AG04450 (cell line): ENCODE data around the gene CCDC91. TPM values are rescaled to one million over a fixed set of nuclear protein-coding genes. Genes with fewer than 3 reads are reported as not detected.

ENCODE experiments used
- CTCF ChIA-PET: fragments of 300-600, 350-600 bp; formaldehyde crosslinking; extraction: SDS; loops from one replicate; lab custom pipeline; 2022; ENCODE audit warnings: antibody characterized with exemption, inconsistent platforms; lab: Charles Lee
- POLR2A ChIA-PET: fragments of 350-600 bp; formaldehyde crosslinking; extraction: SDS; loops from one replicate; lab custom pipeline; 2021; ENCODE audit warnings: antibody characterized with exemption, inconsistent platforms; lab: Yijun Ruan, JAX
- DNase-seq: peaks from one replicate; pipeline ENCODE4 v3.0.0-alpha.2; 2011; ENCODE audit warnings: low read depth, low spot score
- H3K27ac ChIP-seq: one replicate; pipeline ENCODE4 v1.5.1; 2012; ENCODE audit warnings: low read depth, low read length, control low read depth
- H3K27me3 ChIP-seq: one replicate; pipeline ENCODE4 v1.6.0; 2012; ENCODE audit warnings: low read length; ENCODE audit not compliant: control insufficient read depth, insufficient read depth
- H3K4me3 ChIP-seq: 2 replicates; pipeline ENCODE4 v1.5.1; 2011; ENCODE audit warnings: mild to moderate bottlenecking, low read depth, low read length, control low read depth
- H3K9me3 ChIP-seq: 2 replicates; pipeline ENCODE4 v1.5.1; 2012; ENCODE audit warnings: low read length; ENCODE audit not compliant: control insufficient read depth, insufficient read depth
- CTCF ChIP-seq: IDR thresholded peaks from 2 replicates; pipeline ENCODE4 v1.5.1; 2011; ENCODE audit warnings: low read depth, low read length, control low read depth, inconsistent platforms
- polyA plus RNA-seq: library from polyadenylated mRNA; depleted of rRNA; stranded (reverse); fragments of >200 nt; gene quantifications from 2 replicates; pipeline ENCODE4 v1.2.3, GENCODE V29; 2011

The CCDC91 gene
- polyA plus RNA-seq, 1 experiment: 21.0 TPM

DNA sequence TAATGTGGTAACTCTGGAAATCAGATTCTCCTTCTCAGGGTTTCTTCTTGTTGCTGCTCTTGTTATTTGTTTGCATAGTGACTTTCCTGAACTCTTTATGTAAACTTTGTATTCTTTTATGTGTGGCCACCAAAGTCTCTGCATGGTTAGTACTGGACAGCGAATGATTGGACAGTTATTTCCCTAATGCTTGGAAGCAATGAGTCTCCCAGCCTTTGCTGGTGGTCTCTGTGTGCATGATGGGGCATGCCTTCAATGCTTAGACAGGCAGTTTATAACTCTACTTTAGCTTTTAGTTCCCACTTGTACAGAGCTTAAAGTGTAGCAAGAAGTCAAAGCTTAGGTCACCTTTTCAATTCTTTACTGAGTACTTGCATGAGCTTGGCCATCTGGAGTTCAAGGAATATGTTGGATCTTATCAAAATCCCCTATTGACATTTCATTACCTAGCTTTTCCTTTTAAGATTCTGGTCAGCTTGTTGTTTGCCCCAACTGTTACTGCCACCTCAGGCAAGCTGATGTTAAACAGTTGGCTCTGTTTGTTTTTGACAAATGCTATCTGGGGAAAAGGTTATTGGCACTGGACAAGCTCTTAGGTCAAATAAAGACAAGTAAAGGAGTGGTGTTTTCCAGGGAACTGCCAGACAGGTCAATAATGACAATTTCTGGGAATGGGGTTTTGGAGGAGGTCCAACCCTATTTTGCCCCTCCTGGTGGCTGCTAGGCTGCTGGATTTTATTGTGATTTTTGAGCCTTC is 12.3 kb downstream of the CCDC91 start:
- no peak for TF ChIP-seq CTCF
- ChIA-PET CTCF (no interaction called here), POLR2A (no interaction called here)
- no peak for DNase-seq
- no peaks in the 10 kb centered on the region for H3K27me3 ChIP-seq
- H3K9me3 ChIP-seq: peaks cover 6% of the 10 kb centered on the region; the same call in 1 of the 2 replicates
- H3K27ac ChIP-seq: no peak overlapping the region
- H3K4me3 ChIP-seq: no peak overlapping the region

DNA sequence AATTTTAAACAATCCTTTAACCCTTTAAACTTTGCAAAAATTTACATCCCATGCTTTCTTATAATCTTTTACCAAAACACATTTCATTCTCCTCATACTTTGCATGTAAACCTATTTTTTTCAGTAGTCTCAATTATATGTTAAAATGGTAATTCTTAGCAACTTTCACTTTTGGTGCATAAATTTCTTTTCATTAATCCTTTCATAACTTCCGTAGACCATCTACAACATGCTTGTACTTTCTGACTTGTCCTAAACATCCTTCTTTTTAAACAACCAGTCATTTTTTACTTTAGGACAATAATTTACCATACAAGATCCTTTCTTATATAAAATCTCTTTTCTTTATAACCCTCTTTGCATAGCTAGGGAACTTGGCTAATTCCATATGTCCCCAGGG is 19.5 kb downstream of the CCDC91 start:
- Histone ChIP-seq H3K4me3 (no peak overlapping the region), H3K9me3 (peaks cover 10% of the 10 kb centered on the region), H3K27ac (no peak overlapping the region), H3K27me3 (no peaks in the 10 kb centered on the region)
- DNase-seq: no peak
- ChIA-PET POLR2A (no interaction called here), CTCF (no interaction called here)
- TF ChIP-seq CTCF: no peak

DNA sequence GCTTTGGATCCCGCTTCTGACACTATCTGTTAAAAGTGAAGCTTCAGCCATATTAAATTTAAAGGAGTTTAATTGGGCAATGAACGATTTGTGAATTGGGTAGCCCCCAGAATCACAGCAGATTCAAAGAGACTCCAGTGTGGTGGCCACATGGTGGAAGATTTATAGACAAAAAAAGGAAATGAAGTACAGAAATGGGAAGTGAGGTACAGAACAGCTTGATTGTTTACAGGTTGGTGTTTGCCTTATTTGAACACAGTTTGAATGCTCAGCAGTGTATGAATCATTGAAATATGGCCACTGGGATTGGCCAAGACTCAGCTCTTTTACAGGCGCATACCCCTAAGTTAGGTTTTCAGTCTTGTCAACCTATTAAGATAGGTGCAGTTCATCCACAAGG is 21.9 kb downstream of the CCDC91 start:
- ChIA-PET CTCF (no interaction called here), POLR2A (no interaction called here)
- Histone ChIP-seq H3K27ac (no peak overlapping the region), H3K9me3 (peaks cover 10% of the 10 kb centered on the region), H3K27me3 (no peaks in the 10 kb centered on the region), H3K4me3 (no peak overlapping the region)
- DNase-seq: no peak
- TF ChIP-seq CTCF: no peak

DNA sequence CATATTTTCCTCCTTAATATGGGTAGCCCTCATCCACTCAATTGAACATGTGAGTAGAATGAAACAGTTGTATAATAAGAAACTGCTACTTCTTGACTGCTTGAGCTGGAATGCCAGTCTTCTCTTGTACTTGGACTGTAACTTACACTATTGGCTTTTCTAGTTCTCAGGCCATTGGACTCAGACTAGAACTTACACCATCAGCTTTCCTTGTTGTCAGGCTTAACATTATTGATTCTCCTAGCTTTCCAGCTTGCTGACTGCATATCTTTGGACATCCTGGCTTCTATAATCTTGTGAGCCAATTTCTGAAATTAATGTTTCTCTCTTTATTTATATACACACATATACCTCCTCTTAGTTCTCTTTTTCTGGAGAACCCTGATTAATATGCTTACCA is 24.8 kb downstream of the CCDC91 start:
- Histone ChIP-seq H3K27me3 (no peaks in the 10 kb centered on the region), H3K9me3 (peaks cover 6% of the 10 kb centered on the region; the same call in 1 of the 2 replicates), H3K4me3 (no peak overlapping the region), H3K27ac (no peak overlapping the region)
- no peak for DNase-seq
- POLR2A ChIA-PET: no interaction called here
- TF ChIP-seq CTCF: no peak
- CTCF ChIA-PET: interaction anchor here (1.1 kb wide), 1 partner anchor 9 kb away, joined by 3 read pairs; no protein-coding TSS in a partner anchor

- no peak for TF ChIP-seq CTCF
- Histone ChIP-seq H3K4me3 (no peak overlapping the region), H3K27me3 (no peaks in the 10 kb centered on the region), H3K9me3 (peaks cover 3% of the 10 kb centered on the region; the same call in 1 of the 2 replicates), H3K27ac (no peak overlapping the region)
- ChIA-PET CTCF (no interaction called here), POLR2A (no interaction called here)
- DNase-seq: no peak
Observed at GRCh38 chr12:28216016-28216415, 25.8 kb downstream of the CCDC91 start.
